ENCODE results near the gene MCRS1. TPM values are rescaled to one million over a fixed set of nuclear protein-coding genes. Genes with fewer than 3 reads are reported as not detected.
"Not testable (repeated sequence)": the region's sequence is repeated elsewhere in the genome, so short reads cannot be mapped to it uniquely, and the experiment has no call there.

Gene MCRS1
- polyA plus RNA-seq, 5 donors: 46.4 to 70.3 (median 50.3) TPM

GRCh38 chr12:49524660-49525324, 43.1 kb downstream of the MCRS1 start:
- DNase-seq: no peak

DNA sequence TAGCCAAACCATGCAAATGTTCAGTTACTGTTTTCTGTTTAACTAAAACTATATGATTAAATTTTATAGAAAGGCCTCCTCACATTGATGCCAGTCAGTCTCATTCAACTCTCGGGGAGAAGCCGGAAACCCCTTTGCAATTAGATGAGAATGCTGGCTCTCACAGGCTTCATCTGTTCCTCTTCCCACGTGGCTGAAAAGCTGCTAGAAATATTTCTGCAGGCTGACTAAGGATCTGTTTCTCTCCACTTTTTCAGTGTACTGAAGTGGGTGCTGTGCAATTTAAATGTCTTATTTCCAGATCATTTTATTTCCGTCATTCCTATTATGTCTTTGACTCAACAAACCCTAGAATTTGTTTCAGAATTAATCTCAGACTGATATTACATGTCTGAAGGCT, 46.6 kb downstream of the MCRS1 start:
- DNase-seq: no peak

DNA sequence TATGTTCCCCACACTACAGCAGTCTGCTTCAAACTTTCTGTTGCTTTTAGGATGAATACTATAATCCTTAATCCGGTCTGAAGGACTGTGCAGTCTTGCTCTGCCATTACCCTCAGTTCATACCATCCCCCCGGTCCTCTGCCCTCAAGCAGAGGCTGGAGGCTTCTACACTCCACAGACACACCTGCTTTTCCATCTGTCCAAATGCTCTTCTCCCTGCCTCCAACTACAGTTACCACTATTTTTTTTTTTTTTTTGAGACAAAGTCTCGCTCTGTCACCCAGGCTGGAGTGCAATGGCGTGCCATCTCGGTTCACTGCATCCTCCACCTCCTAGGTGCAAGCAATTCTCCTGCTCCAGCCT, 48.4 kb downstream of the MCRS1 start:
- no peak for DNase-seq

GRCh38 chr12:49518914-49519573, 48.9 kb downstream of the MCRS1 start:
- no peak for DNase-seq

DNA sequence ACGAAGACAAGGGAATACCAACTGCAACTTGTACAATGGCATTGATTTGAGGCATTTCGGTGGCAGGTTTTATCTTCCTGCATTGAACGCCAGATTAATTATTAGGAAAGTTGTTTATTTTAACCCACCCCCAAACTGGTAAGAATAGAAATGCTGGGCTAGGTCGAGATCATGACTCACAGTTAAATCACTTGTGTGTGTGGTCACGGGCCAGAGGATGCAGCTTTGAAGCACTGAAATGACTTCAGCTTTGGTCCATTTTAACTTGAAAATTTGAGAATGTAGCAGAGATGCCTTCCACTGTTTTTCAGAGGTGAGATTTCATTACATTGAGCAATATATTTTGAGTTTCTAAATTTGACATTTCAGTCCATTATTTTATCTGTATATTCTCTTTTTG, 52.7 kb downstream of the MCRS1 start:
- DNase-seq: no peak

- DNase-seq: no peak
Observed at GRCh38 chr12:49512546-49512945, 55.4 kb downstream of the MCRS1 start.

- no peak for DNase-seq
Observed at GRCh38 chr12:49511410-49511809, 56.5 kb downstream of the MCRS1 start.

DNA sequence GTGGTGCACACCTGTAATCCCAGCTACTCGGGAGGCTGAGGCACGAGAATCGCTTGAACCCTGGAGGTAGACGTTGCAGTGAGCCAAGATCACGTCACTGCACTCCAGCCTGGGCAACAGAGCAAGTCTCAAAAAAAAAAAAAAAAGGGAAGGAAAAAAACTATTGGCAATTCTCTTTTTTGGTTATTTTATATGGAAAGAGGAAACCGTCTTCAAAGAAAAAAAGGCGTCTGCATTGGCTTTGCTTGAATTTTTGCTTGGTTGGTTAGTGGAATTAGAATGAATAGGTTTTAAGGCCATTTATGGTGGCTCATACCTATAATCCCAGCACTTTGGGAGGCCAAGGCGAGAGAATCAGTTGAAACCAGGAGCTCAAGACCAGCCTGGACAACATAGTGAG, 58.3 kb downstream of the MCRS1 start:
- not testable (repeated sequence) for DNase-seq

Other genes with a start within 250 kb of the MCRS1 start
- gene TROAP, start 244.9 kb downstream of the MCRS1 start, polyA plus RNA-seq (ENCODE audit: insufficient read depth in 1 of 5, insufficient read length in 5 of 5, low replicate concordance in 1 of 5): 10 to 100 TPM; 21.1 to 49.1 (median 31.3) TPM
- under 1 TPM in 1 of 5 donors, not detected in 4; 0.06 TPM for gene C1QL4, start 231.0 kb downstream of the MCRS1 start, polyA plus RNA-seq (ENCODE audit: insufficient read depth in 1 of 5, insufficient read length in 5 of 5, low replicate concordance in 1 of 5)
- 1 to 10 TPM; 3.3 to 7.5 (median 5.3) TPM for gene DNAJC22, start 221.3 kb downstream of the MCRS1 start, polyA plus RNA-seq (ENCODE audit: insufficient read depth in 1 of 5, insufficient read length in 5 of 5, low replicate concordance in 1 of 5)
- gene SPATS2, start 200.7 kb downstream of the MCRS1 start, polyA plus RNA-seq (ENCODE audit: insufficient read depth in 1 of 5, insufficient read length in 5 of 5, low replicate concordance in 1 of 5): 10 to 100 TPM; 55.9 to 77.0 (median 66.8) TPM
- 1 to 10 TPM; 1.2 to 2.2 (median 1.3) TPM for gene KCNH3, start 29.1 kb downstream of the MCRS1 start, polyA plus RNA-seq (ENCODE audit: insufficient read depth in 1 of 5, insufficient read length in 5 of 5, low replicate concordance in 1 of 5)
- 1 to 10 TPM; 1.3 to 3.5 (median 2.5) TPM for gene FAM186B, start 37.5 kb upstream of the MCRS1 start, polyA plus RNA-seq (ENCODE audit: insufficient read depth in 1 of 5, insufficient read length in 5 of 5, low replicate concordance in 1 of 5)
- gene PRPF40B, start 55.4 kb upstream of the MCRS1 start, polyA plus RNA-seq (ENCODE audit: insufficient read depth in 1 of 5, insufficient read length in 5 of 5, low replicate concordance in 1 of 5): 10 to 100 TPM; 18.1 to 25.3 (median 19.6) TPM
- gene FMNL3, start 139.3 kb upstream of the MCRS1 start, polyA plus RNA-seq (ENCODE audit: insufficient read depth in 1 of 5, insufficient read length in 5 of 5, low replicate concordance in 1 of 5): 10 to 100 TPM; 50.1 to 64.3 (median 52.5) TPM
- gene TMBIM6, start 173.4 kb upstream of the MCRS1 start, polyA plus RNA-seq (ENCODE audit: insufficient read depth in 1 of 5, insufficient read length in 5 of 5, low replicate concordance in 1 of 5): 100 to 1,000 TPM; 430 to 538 (median 511) TPM